H1 (cell line): ENCODE data around the gene GRIK1. TPM values are rescaled to one million over a fixed set of nuclear protein-coding genes. Genes with fewer than 3 reads are reported as not detected.

ENCODE experiments used
- CTCF ChIA-PET: fragments of 300-600 bp; sonication (Branson Sonifier 250); formaldehyde crosslinking; loops from one replicate; lab custom pipeline; 2021; ENCODE audit not compliant: partially characterized antibody; lab: Charles Lee
- POLR2A ChIA-PET: fragments of 300-600 bp; sonication (Branson Sonifier 250); formaldehyde crosslinking; loops from one replicate; lab custom pipeline; 2021; ENCODE audit warnings: inconsistent platforms; ENCODE audit not compliant: partially characterized antibody; lab: Charles Lee
- DNase-seq, 2 experiments: peaks; one replicate each; pipeline versions ENCODE4 v3.0.0 to v3.0.0-alpha.2; 2010 to 2022; ENCODE audit warnings: low spot score in 2 of 2, low read depth in 1 of 2, mixed read lengths in 1 of 2
- FAIRE-seq: peaks from 2 replicates; lab custom pipeline; 2011; peaks lifted over from hg19 to GRCh38; lab: Jason Lieb, UNC
- H2AFZ ChIP-seq: 2 replicates; pipeline ENCODE4 v1.8.1; 2012; ENCODE audit warnings: low read length, inconsistent platforms
- H2AK5ac ChIP-seq: 2 replicates; pipeline ENCODE4 v1.6.1; 2013; ENCODE audit warnings: low read depth, low read length
- H2BK120ac ChIP-seq: replicated peaks from 2 replicates; pipeline ENCODE3; 2013; ENCODE audit warnings: low read depth, low read length, inconsistent platforms
- H2BK12ac ChIP-seq: 2 replicates; pipeline ENCODE4 v1.6.1; 2013; ENCODE audit warnings: low read depth, low read length
- H2BK15ac ChIP-seq: 2 replicates; pipeline ENCODE4 v1.6.1; 2013; ENCODE audit warnings: low read length
- H2BK20ac ChIP-seq: 2 replicates; pipeline ENCODE4 v1.6.1; 2013; ENCODE audit warnings: low read length
- H2BK5ac ChIP-seq: 2 replicates; pipeline ENCODE4 v1.6.1; 2013; ENCODE audit warnings: low read depth, low read length
- H3K14ac ChIP-seq: 2 replicates; pipeline ENCODE4 v1.6.1; 2013; ENCODE audit warnings: inconsistent platforms; ENCODE audit not compliant: insufficient read length
- H3K18ac ChIP-seq: 2 replicates; pipeline ENCODE4 v1.6.1; 2013; ENCODE audit warnings: low read length; ENCODE audit errors: extremely low read depth
- H3K23ac ChIP-seq: 2 replicates; pipeline ENCODE4 v1.6.1; 2013; ENCODE audit warnings: inconsistent platforms; ENCODE audit not compliant: insufficient read length
- H3K23me2 ChIP-seq: 2 replicates; pipeline ENCODE4 v1.6.1; 2013; ENCODE audit warnings: low read depth, low read length
- H3K27ac ChIP-seq: 2 replicates; pipeline ENCODE4 v1.6.1; 2011; ENCODE audit warnings: low read depth, low read length, inconsistent platforms
- H3K27me3 ChIP-seq, 4 experiments: replicated peaks in 1 of 4; 1 replicate in 1 of 4; 2 replicates in 3 of 4; pipeline versions ENCODE4 v1.6.1 to v1.8.1; 2011 to 2013; ENCODE audit warnings: low read length in 3 of 4, mild to moderate bottlenecking in 3 of 4, inconsistent platforms in 2 of 4, mixed read lengths in 2 of 4, moderate library complexity in 1 of 4; ENCODE audit not compliant: control insufficient read depth in 3 of 4, insufficient read depth in 3 of 4; ENCODE audit errors: extremely low read depth in 1 of 4
- H3K36me3 ChIP-seq, 4 experiments: 2 replicates each; pipeline versions ENCODE4 v1.6.1 to v1.8.1; 2011 to 2013; ENCODE audit warnings: mild to moderate bottlenecking in 4 of 4, low read length in 3 of 4, moderate library complexity in 2 of 4, control low read depth in 1 of 4, inconsistent platforms in 1 of 4; ENCODE audit not compliant: insufficient read depth in 4 of 4, control insufficient read depth in 2 of 4
- H3K4ac ChIP-seq: replicated peaks from 2 replicates; pipeline ENCODE3; 2013; ENCODE audit warnings: low read length, low read depth, mixed read lengths, inconsistent platforms; ENCODE audit not compliant: insufficient read length
- H3K4me1 ChIP-seq, 4 experiments: replicated peaks in 1 of 4; 1 replicate in 1 of 4; 2 replicates in 3 of 4; pipeline versions ENCODE4 v1.6.1 to v1.8.1; 2011 to 2013; ENCODE audit warnings: low read length in 3 of 4, inconsistent platforms in 2 of 4, mixed read lengths in 1 of 4; ENCODE audit not compliant: insufficient read depth in 4 of 4, control insufficient read depth in 3 of 4
- H3K4me2 ChIP-seq, 2 experiments: 2 replicates each; pipeline versions ENCODE4 v1.6.1 to v1.8.1; 2011 to 2013; ENCODE audit warnings: low read depth in 2 of 2, low read length in 2 of 2, control low read depth in 1 of 2, inconsistent platforms in 1 of 2, mild to moderate bottlenecking in 1 of 2; ENCODE audit not compliant: insufficient read depth in 1 of 2
- H3K4me3 ChIP-seq, 4 experiments: fragments of 200-600, 300-600 bp in 1 of 4; sonication (generic), shearing (Covaris generic), sonication (Bioruptor Twin) in 1 of 4; 2 replicates each; pipeline versions ENCODE4 v1.5.1 to v1.8.1; 2011 to 2016; ENCODE audit warnings: low read length in 4 of 4, low read depth in 3 of 4, control low read depth in 2 of 4, inconsistent platforms in 2 of 4, mild to moderate bottlenecking in 2 of 4, mixed read lengths in 1 of 4, moderate library complexity in 1 of 4; ENCODE audit not compliant: insufficient read depth in 2 of 4; ENCODE audit errors: extremely low read depth in 1 of 4
- H3K56ac ChIP-seq: replicated peaks from 2 replicates; pipeline ENCODE3; 2013; ENCODE audit warnings: low read depth, mild to moderate bottlenecking, mixed read lengths, low read length, inconsistent platforms; ENCODE audit not compliant: insufficient read length
- H3K79me1 ChIP-seq: 2 replicates; pipeline ENCODE4 v1.6.1; 2013; ENCODE audit warnings: low read depth, low read length, control low read depth
- H3K79me2 ChIP-seq, 2 experiments: 2 replicates each; pipeline versions ENCODE4 v1.6.1 to v1.8.1; 2012 to 2013; ENCODE audit warnings: low read length in 2 of 2, mild to moderate bottlenecking in 2 of 2, inconsistent platforms in 1 of 2; ENCODE audit not compliant: insufficient read depth in 2 of 2, control insufficient read depth in 1 of 2
- H3K9ac ChIP-seq, 4 experiments: replicated peaks in 1 of 4; 1 replicate in 1 of 4; 2 replicates in 3 of 4; pipeline versions ENCODE4 v1.6.1 to v1.8.1; 2011 to 2013; ENCODE audit warnings: low read depth in 3 of 4, low read length in 3 of 4, control low read depth in 2 of 4, mild to moderate bottlenecking in 2 of 4, moderate library complexity in 2 of 4, inconsistent platforms in 1 of 4; ENCODE audit errors: extremely low read depth in 1 of 4
- H3K9me3 ChIP-seq, 2 experiments: 2 replicates each; pipeline versions ENCODE4 v1.6.1 to v1.8.1; 2012 to 2013; ENCODE audit warnings: mild to moderate bottlenecking in 2 of 2, moderate library complexity in 2 of 2, control low read depth in 1 of 2, inconsistent platforms in 1 of 2, low read depth in 1 of 2, low read length in 1 of 2, mixed read lengths in 1 of 2; ENCODE audit not compliant: insufficient read depth in 2 of 2
- H4K20me1 ChIP-seq, 2 experiments: replicated peaks in 1 of 2; 2 replicates each; pipeline versions ENCODE3 to v1.8.1; 2011 to 2013; ENCODE audit warnings: inconsistent platforms in 2 of 2, low read length in 2 of 2, mild to moderate bottlenecking in 1 of 2; ENCODE audit not compliant: insufficient read depth in 2 of 2, control insufficient read depth in 1 of 2
- H4K5ac ChIP-seq: 2 replicates; pipeline ENCODE4 v1.6.1; 2013; ENCODE audit warnings: low read length, low read depth, mixed read lengths, inconsistent platforms; ENCODE audit not compliant: insufficient read length
- H4K8ac ChIP-seq: 2 replicates; pipeline ENCODE4 v1.8.0; 2013; ENCODE audit warnings: mild to moderate bottlenecking, moderate library complexity, low read length, inconsistent platforms; ENCODE audit not compliant: insufficient read depth; ENCODE audit errors: extremely low read depth
- H4K91ac ChIP-seq: replicated peaks from 2 replicates; pipeline ENCODE3; 2013; ENCODE audit warnings: low read length, mixed read lengths, inconsistent platforms; ENCODE audit not compliant: insufficient read length
- JUN ChIP-seq: IDR thresholded peaks from 2 replicates; pipeline ENCODE4 v1.6.1; 2011; ENCODE audit warnings: low read depth, mild to moderate bottlenecking, improper control_type of control experiment, low read length
- SIRT6 ChIP-seq: IDR thresholded peaks from one replicate; pipeline ENCODE4 v1.7.1; 2012; ENCODE audit warnings: low read length, inconsistent platforms
- SP1 ChIP-seq: IDR thresholded peaks from 2 replicates; pipeline ENCODE4 v1.6.1; 2011; ENCODE audit warnings: low read depth, low read length
- WGBS, 2 experiments: shearing (Covaris generic) in 1 of 2; methylation state at CpG; one replicate each; pipeline versions ENCODE4 v1.1.6 to v1.1.7; 2013 to 2015; ENCODE audit warnings: low lambda C conversion rate in 2 of 2, mixed read lengths in 2 of 2, inconsistent platforms in 1 of 2, low coverage in 1 of 2, missing lambda C conversion rate in 1 of 2; ENCODE audit not compliant: insufficient replicate concordance in 2 of 2, insufficient coverage in 1 of 2, insufficient read length in 1 of 2; ENCODE audit errors: extremely low coverage in 1 of 2, missing lambda C conversion rate in 1 of 2; 5-methylcytosine and 5-hydroxymethylcytosine counted together
- polyA plus RNA-seq, 7 experiments: library from polyadenylated mRNA; depleted of rRNA in 3 of 7; stranded (reverse) in 5 of 7; unstranded in 2 of 7; fragments of >200 nt in 5 of 7; fragments of 200-250 nt in 2 of 7; gene quantifications; 1 replicate in 5 of 7; 2 replicates in 1 of 7; 4 replicates in 1 of 7; pipeline versions ENCODE4 v1.2.1 to v1.2.3, GENCODE V29; 2011 to 2013; ENCODE audit warnings: missing spikeins in 2 of 7, mixed read lengths in 2 of 7
- total RNA-seq: library from RNA; stranded (reverse); fragmentation: NEBNext Ultra II Directional; extraction: Animal tissue kit (Norgen Biotek cat#: 25700); gene quantifications from 2 replicates; pipeline ENCODE4 v1.2.1, GENCODE V29; 2021

GRIK1 gene
- total and polyA plus RNA-seq, 2 of the 8 experiments (the other 6 are each of a cell fraction or from before 2014, with no cell fraction given) = 0.11 to 0.32 TPM

- no peaks in the 10 kb centered on the region for H4K20me1 ChIP-seq
- H3K14ac ChIP-seq = no peak overlapping the region
- no peak overlapping the region for H2BK5ac ChIP-seq
- no peak overlapping the region for H2BK120ac ChIP-seq
- H2BK15ac ChIP-seq = no peak overlapping the region
- H3K27me3 ChIP-seq = no peaks in the 10 kb centered on the region
- no peak overlapping the region for H3K9ac ChIP-seq
- no peaks in the 10 kb centered on the region for H3K23me2 ChIP-seq
- no peak overlapping the region for H4K91ac ChIP-seq
- no peak overlapping the region for H2AK5ac ChIP-seq
- H2BK12ac ChIP-seq = no peak overlapping the region
- DNase-seq (no peak), FAIRE-seq (no peak)
- no peak overlapping the region for H4K5ac ChIP-seq
- CTCF ChIA-PET = no interaction called here
- H3K79me2 ChIP-seq = no peaks in the 10 kb centered on the region
- 93% methylated on average over 4 of the region's 4 CpGs; no CpG with 5 or more reads in 1 of the 2 experiments for WGBS, 2 experiments
- no peak overlapping the region for H2AFZ ChIP-seq
- peaks cover 0 to 2% (median under 1%) of the 10 kb centered on the region in 4 experiments; a peak in 3 of 7 replicates for H3K4me1 ChIP-seq
- no peak overlapping the region for H3K18ac ChIP-seq
- H3K23ac ChIP-seq = no peak overlapping the region
- H2BK20ac ChIP-seq = no peak overlapping the region
- H3K4me3 ChIP-seq = no peak overlapping the region
- H3K4me2 ChIP-seq = no peak overlapping the region
- no peak overlapping the region for H4K8ac ChIP-seq
- H3K56ac ChIP-seq = no peak overlapping the region
- TF ChIP-seq JUN (no peak), SP1 (no peak), SIRT6 (no peak)
- no peaks in the 10 kb centered on the region for H3K79me1 ChIP-seq
- POLR2A ChIA-PET = no interaction called here
- H3K4ac ChIP-seq = no peak overlapping the region
- no peaks in the 10 kb centered on the region for H3K9me3 ChIP-seq
- no peak overlapping the region for H3K27ac ChIP-seq
- H3K36me3 ChIP-seq = no peaks in the 10 kb centered on the region
Measured at GRCh38 chr21:29801122-29801521, 138.7 kb downstream of the GRIK1 start.
